ENCODE results near the gene VGLL4.

The VGLL4 gene

DNA sequence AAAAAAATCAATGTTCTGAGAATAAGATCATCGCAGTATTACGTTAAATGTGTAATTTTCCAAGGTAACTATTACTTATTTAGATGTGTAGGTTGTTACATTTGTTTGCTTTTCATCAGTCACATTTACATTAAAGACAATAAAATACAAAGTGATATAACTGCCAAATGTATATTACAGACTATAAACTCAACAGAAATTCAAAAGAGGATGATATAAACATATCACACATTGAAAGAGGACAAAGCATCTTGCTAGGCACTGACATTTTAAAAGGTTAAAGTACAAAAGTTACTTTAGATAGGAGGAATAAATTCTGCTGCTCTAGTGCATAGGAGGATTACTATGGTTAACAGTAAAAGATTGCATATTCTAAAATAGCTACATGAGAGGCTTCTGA, 16.1 kb downstream of the VGLL4 start:
- no peak for DNase-seq (ENCODE audit: low spot score)

- no peak for DNase-seq (ENCODE audit: low spot score)
Measured at GRCh38 chr3:11626084-11626463, 17.6 kb downstream of the VGLL4 start.

DNA sequence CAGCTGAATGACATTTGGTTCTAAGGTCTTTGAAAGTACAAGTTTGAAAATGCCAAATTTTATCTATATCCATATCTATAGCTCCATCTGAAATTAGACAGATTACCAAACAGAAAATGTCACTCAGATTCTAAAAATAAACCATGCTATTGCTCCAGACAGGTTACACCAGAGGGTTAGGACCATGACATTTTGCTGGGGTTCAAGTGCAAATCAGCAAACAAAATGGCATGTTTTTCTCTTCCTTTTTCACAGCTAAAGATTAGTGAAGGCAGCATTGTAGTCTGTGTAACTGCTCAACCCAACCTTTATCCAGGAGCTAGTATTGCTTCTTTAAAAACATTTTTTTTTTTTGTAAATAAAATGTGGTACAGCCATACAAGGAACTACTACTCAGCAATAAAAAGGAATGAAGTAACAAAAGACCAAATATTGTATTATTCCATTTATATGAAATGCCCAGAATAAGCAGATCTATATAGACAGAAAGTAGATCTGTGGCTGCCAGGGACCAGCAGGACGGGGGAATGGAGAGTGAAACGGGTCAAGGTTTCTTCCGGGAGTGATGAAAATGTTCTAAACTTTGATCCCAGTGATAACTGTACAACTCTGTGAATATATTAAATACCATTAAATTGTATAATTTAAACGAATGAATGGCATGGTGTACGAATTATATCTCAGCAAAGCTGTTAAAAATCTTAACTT, 18.2 kb downstream of the VGLL4 start:
- DNase-seq (ENCODE audit: low spot score) = no peak

DNA sequence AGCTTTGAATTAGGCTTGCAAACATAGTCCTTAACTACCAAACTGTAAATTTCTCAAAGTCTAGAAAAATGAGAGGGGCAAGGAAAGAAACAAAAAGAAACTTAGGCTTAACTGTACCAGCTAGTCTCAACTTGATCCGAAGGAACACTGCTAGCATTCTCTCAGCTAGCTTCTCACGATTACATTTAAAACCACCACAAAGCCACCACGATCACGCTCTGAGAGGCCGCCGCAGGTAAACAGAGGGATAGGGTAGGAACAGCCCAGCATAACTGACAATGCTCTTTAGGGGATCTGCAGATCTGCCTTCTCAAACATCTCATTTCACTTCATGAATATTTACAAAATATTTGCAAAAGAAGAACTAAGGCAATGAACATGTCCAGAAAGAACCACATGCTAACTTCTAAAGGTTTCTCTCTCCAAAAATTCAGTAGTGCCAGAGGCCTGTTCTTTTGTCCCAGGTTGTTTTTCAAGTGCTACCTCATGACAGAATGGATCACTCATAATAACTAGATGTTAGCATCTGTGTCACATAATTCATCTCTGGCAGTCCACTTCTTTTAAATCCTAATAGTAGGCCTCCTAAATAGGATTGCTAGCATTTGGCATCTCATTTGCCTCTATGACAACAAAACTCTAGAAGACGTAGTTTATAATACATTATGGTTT, 18.9 kb downstream of the VGLL4 start:
- DNase-seq (ENCODE audit: low spot score) = no peak

- no peak for DNase-seq (ENCODE audit: low spot score)
Measured at GRCh38 chr3:11624161-11624560, 19.6 kb downstream of the VGLL4 start.

DNA sequence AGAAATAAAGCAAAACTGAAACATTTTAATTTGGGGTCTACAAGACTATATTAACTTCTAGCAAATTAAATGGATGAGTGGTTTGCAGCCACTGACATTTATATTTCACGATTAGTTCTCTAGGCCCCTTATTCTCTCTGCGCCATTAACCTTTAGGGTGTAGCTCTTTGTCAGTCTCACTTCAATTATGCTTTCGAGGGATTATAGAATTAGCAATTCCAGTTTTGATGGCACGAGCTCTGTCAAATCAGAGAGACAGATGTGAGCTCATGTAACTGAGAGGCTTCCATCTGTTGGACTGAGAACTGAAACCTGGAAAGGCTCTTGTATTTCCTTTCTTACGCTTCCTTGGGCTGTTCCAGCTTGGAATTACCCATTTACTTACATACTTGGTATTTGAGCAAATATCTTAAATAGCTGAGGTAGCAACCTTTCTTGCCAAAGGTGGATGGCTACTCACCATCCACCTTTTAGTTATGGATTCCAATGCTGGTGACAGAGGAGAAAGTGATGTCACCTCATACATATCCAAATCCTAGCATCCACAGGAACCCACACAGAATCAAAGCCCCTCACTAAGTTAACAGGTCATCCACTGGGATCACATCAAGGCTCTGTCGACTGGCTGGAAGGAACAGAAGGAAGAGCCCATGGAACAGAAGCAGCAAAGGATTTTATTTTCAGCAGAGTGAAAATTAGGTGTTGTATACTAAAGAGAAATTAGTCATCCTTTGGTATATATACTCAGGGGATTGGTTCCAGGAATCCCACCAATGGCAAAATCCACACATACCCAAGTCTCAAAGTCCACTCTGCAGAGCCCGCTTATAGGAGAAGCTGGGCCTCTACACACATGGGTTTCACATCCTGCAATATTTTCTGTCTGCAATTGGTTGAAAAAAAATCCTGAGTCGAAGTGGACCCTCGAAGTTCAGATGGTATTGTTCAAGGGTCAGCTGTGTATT, 20.8 kb downstream of the VGLL4 start:
- DNase-seq (ENCODE audit: low spot score) = no peak

- DNase-seq (ENCODE audit: low spot score) = no peak
Measured at GRCh38 chr3:11621077-11621476, 22.6 kb downstream of the VGLL4 start.

DNA sequence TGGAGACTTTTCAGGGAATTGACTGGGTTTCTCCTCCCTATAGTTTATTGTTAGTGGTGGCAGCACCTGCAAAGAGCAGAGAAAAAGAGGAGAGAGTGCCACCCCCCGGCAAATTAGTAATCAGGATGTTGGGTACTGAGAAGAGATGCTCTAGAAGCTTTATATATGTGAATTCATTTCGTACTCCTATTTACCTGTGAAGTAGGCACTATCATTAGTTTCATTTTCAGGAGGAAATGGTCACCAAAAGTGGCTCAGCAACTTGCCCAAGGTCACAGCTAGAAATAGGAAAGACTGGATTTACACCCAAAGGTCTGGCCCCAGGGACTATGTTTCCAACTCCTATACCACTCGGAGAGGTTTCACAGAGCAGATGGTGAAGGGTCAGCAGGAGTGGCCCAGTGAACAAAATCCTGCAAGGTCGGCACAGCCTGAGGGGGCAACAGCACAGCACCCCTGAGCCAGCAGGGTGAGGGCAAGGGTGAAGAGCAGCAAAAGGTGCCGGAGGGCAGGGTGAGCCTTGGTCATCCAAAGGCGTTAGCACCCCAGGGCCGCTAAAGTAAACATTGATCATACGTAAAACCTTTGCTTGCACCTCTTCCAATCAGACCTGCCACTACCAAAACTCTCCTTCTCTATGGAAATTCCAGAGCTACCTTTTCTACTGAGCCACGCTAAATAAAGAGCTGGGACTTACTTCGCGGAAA, 23.6 kb downstream of the VGLL4 start:
- no peak for DNase-seq (ENCODE audit: low spot score)

GRCh38 chr3:11619461-11619860, 24.3 kb downstream of the VGLL4 start:
- no peak for DNase-seq (ENCODE audit: low spot score)

DNA sequence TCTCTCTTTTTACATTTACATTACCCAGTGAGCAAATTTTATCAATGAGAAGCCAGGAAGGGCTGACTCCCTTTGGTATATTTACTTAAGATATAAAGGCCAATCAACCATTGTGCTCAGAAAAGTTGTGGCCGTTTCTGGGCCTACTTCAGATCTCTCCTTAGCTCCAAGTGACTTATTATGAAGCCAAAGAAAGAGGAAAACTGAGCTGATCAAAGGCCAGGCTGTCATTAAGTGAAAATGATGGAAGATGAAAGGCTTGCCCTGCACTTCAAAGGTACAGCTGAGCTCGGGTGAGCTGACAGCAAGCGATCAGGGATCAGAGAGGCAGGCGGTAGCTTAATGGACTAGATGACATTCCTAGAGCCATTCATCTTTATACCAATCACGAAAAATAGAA, 24.8 kb downstream of the VGLL4 start:
- no peak for DNase-seq (ENCODE audit: low spot score)

DNA sequence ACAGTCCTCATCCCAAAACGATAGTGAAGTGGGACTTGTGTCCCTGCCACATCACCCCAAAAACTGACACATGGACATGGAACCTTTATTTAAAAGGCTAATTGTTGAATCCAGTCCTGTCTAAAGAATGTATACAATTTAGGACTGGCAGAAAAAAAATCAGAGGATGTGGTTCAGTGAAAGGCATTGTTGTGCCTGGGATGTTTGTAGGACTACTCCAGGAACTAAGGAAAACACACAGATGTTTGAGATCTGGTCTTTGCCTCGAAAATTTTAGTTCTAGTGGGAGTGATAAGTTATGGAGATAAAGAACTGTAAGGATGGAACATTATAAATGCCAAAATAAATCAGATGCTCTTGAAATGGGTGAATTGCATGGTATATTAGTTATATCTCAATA, 27.2 kb downstream of the VGLL4 start:
- DNase-seq (ENCODE audit: low spot score) = no peak

DNA sequence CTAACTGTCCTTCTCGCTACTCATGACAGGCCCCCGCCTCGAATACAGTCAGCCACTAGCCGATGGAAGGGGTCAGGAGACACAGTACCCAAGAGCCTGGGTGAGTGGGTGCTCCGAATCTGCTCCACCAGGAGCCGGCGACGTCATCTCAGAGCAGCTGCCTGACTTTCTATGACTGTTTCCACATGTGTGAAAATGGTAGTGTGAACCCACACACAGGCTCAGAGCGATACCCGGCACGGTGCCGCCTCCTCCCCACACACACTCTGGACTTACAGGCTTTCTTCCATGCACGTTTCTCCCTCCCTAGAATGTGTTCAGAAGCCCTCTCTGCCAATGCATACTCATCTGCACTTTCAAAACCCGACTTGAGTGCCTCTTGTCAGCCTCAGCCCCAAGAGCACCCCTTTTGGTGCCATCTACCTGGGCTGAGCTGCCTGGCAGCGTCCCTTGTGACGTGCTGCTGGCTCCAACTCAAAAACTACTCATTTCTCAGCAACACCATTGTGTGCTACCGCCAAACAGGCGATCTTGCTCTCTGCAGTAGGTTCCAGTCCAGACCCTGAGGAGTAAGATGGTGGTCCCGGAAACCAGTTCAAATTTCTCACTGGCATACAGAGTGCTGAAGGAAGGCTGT, 29.7 kb downstream of the VGLL4 start:
- DNase-seq (ENCODE audit: low spot score) = no peak

GRCh38 chr3:11613319-11613718, 30.4 kb downstream of the VGLL4 start:
- DNase-seq (ENCODE audit: low spot score) = no peak

DNA sequence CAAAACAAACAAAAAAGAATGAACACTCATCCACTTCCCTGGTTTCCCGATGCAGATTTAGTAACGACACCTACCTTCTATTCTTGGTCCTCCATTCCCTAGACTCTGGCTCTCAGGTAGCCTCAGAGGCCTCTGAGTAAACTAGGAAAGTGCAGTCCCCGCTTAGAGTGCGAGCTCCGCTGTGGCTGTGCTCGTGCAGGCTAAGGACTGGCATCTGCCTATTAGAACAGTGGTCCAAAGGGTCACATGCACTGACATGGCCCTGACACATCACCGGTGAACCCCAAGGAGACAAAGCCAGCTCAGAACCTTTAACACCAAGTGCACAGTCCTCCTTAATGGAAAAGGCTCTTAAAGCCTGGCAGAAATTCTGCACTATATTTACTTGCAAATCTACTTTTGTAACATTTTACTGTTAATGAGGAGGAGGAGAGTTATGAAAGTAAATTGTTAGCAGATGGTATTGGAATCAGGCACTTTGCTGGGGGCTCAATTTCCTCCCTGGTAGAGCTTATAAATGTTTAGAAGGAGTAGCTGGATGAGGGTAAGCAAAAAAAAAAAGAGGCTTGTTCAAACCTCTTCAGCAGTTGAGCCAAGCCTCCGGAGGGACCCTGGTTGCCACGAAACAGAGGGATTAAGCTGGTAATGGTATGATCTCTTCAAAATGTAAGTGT, 31.1 kb downstream of the VGLL4 start:
- DNase-seq (ENCODE audit: low spot score) = no peak

DNA sequence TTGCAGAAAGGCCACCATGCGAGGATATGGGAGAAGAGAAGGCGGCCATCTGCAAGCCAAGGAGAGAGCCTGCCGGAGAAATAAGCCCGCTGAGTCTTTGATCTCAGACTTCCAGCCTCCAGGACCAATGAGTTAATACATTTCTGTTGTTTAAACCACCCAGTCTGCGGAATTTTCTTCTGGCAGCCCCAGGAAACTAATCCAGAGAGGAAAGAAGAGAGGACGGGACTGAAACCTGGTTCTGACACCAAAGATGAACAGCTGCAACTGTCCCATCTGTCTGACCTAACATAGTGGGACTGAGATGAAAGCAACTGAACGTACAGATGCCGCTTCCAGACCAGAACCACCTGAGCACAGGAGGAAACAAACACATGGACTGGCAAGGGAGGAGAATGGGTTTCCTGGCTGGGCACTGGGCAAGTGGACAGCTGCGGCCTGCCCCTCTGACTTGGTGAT, 32.3 kb downstream of the VGLL4 start:
- no peak for DNase-seq (ENCODE audit: low spot score)

GRCh38 chr3:11610700-11611275, 32.9 kb downstream of the VGLL4 start:
- no peak for DNase-seq (ENCODE audit: low spot score)

DNA sequence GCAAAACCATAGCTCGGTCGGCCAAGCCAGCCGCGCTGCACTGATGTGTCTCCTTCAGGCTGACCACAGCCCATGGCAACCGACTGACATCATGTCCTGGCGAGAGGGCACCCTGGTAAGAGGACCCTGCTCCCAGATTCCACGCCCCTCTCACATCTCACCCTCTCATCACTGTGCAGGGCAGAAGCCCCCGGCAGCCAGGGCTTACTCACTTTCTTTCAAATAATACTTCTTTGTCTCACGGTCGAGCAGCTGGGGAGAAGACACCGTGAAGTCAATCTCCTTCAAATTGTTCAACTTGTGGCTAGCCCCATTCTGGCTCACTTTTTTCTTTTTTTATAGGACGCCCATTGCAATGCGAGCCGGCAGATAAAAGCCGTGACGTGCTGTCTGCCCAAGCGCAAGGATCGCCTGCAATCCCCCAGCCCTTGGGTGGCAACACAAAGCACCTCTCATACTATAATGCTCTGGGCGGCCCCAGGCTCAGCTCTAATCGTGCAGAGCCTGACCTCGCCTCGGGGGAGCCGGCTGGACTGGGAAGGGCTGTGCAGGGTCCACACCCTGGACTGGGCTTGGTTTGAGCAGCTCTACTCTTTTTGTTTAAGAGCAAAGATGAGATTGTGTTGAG, 33.6 kb downstream of the VGLL4 start:
- DNase-seq (ENCODE audit: low spot score) = no peak

DNA sequence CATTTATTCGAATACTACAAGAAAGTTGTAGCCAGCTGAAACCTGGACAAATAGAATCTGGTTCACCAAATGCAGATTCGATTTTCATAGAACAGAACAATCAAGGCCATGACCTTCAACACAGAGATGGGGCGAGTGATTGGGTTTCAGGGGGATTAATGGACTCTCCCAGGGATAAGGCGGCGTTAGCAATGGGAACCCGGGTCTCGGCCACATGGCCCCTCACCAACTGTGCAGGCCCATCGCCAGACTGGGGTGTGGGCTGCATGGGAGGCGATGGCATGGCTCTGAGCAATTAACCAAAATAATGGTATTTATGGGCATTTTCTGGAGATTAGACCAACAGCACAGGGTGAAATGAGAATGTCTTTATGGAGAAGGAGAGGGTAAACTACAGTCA, 34.2 kb downstream of the VGLL4 start:
- no peak for DNase-seq (ENCODE audit: low spot score)

DNA sequence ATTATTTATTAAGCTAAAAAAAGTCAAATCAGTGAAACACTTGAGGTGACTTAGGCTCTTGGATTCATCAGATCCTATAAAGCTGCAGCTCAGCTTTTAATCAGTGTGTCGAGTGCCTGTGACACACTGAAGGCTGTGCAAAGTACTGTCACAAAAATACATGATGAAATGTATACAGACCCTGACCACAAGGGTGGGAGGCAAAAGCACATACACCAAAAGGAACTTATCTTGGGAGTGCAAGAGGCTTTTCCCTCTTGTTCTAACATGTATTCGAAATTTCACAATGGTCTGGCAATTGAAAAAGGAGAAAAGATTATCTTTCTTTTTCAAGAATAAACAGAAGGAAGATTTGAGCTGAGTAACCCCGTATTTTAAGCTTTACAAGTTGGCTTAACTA, 35.9 kb downstream of the VGLL4 start:
- no peak for DNase-seq (ENCODE audit: low spot score)

DNA sequence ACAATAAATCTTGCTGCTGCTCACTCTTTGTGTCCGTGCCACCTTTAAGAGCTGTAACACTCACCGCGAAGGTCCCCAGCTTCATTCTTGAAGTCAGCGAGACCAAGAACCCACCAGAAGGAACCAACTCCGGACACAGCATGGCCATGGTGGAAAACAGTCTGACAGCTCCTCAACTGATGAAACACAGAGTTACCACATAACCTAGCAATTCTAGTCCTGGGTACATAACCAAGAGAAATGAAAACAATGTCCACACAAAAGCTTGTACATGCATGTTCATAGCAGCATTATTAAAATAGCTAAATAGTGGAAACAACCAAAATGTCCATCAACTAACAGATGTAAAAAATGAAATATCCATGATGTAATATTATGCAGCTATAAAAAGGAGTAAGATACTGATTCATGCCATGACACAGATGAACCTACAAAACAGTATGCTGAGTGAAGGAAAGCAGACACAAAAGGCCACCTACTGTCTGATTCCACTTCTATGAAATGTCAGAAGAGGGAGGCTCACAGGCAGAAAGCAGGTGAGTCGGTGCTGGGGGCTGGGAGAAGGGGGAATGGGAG, 36.8 kb downstream of the VGLL4 start:
- no peak for DNase-seq (ENCODE audit: low spot score)

All from hematopoietic multipotent progenitor cell treated with erythropoietin and hydrocortisone succinate and interleukin-3 and kit ligand, for 15 days (in vitro differentiated cells).